GM10847 (cell line): Measurements from ENCODE around the gene SRP72.

Experiments used
- POLR2A ChIP-seq: IDR thresholded peaks from 2 replicates; pipeline ENCODE4 v1.6.1; 2011; ENCODE audit not compliant: insufficient read length; ENCODE audit errors: extremely low read depth

Gene SRP72

GRCh38 chr4:56450342-56450741 is 17.1 kb upstream of the SRP72 start:
- no peak for TF ChIP-seq POLR2A

GRCh38 chr4:56460085-56460484 is 7.3 kb upstream of the SRP72 start:
- TF ChIP-seq POLR2A = no peak

GRCh38 chr4:56462157-56462556 is 5.3 kb upstream of the SRP72 start:
- no peak for TF ChIP-seq POLR2A

GRCh38 chr4:56463711-56464110 is 3.7 kb upstream of the SRP72 start:
- TF ChIP-seq POLR2A = no peak

GRCh38 chr4:56464581-56464980 is 2.8 kb upstream of the SRP72 start:
- TF ChIP-seq POLR2A = no peak

- TF ChIP-seq POLR2A = no peak
Measured at GRCh38 chr4:56465599-56466295, 1.7 kb upstream of the SRP72 start.

- no peak for TF ChIP-seq POLR2A
Measured at GRCh38 chr4:56466910-56467283, 520 bp upstream of the SRP72 start.

- no peak for TF ChIP-seq POLR2A
Measured at GRCh38 chr4:56468097-56468422, 643 bp downstream of the SRP72 start.

GRCh38 chr4:56469489-56470210 is 2.2 kb downstream of the SRP72 start:
- no peak for TF ChIP-seq POLR2A

GRCh38 chr4:56475917-56476316 is 8.5 kb downstream of the SRP72 start:
- TF ChIP-seq POLR2A = no peak

GRCh38 chr4:56477192-56477702 is 9.8 kb downstream of the SRP72 start:
- no peak for TF ChIP-seq POLR2A

GRCh38 chr4:56480691-56481090 is 13.3 kb downstream of the SRP72 start:
- no peak for TF ChIP-seq POLR2A

- no peak for TF ChIP-seq POLR2A
Measured at GRCh38 chr4:56496241-56496640, 28.8 kb downstream of the SRP72 start.

GRCh38 chr4:56505269-56506130 is 38.1 kb downstream of the SRP72 start, which contains the start of gene ARL9:
TSS of gene ARL9 (plus strand) at chr4:56505791. CDS start at chr4:56505863, 72 bp downstream.
- no peak for TF ChIP-seq POLR2A

GRCh38 chr4:56511098-56511497 is 43.7 kb downstream of the SRP72 start:
- TF ChIP-seq POLR2A = no peak

GRCh38 chr4:56512166-56512565 is 44.7 kb downstream of the SRP72 start:
- TF ChIP-seq POLR2A = no peak
